ENCODE results near the gene CDH2. TPM values are rescaled to one million over a fixed set of nuclear protein-coding genes. Genes with fewer than 3 reads are reported as not detected.
A peak's percentile ranks its signal among the peaks of the same experiment; 100 is the strongest.

CDH2 gene
- total and polyA plus RNA-seq, 2 experiments from 2014 or later: 14.7 to 36.9 TPM

GRCh38 chr18:27964811-27965210, 212.1 kb downstream of the CDH2 start:
- TF ChIP-seq ZNF114 (CRISPR knock-in tag; IDR thresholded peaks at IDR 0.05) (no peak), ETS1 (IDR thresholded peaks at IDR 0.05) (peak; percentile 32; the same call in 1 of the 2 replicates), ZNF462 (CRISPR knock-in tag; IDR thresholded peaks at IDR 0.05) (0 out of 2 replicates have a peak, but pooled peaks have one; percentile 35)

GRCh38 chr18:27959101-27959500, 217.8 kb downstream of the CDH2 start:
- no peak overlapping the region for H3K4me3 ChIP-seq
- no peak overlapping the region for H2AFZ ChIP-seq
- H3F3A ChIP-seq (replicated peaks; ENCODE audit: low read depth): no peaks in the 10 kb centered on the region
- H3K4me1 ChIP-seq (ENCODE audit: insufficient read depth): 0 out of 2 replicates have a peak, but pooled peaks cover 3% of the 10 kb centered on the region
- DNase-seq (ENCODE audit: low spot score): no peak
- H3K79me2 ChIP-seq (replicated peaks; ENCODE audit: insufficient read depth): no peaks in the 10 kb centered on the region
- H4K20me1 ChIP-seq (replicated peaks; ENCODE audit: insufficient read depth): no peaks in the 10 kb centered on the region
- Mint-ChIP-seq H3K9me3 (no peaks in the 10 kb centered on the region), H3K27me3 (ENCODE audit: insufficient read depth, low read depth, poor library complexity) (no peaks in the 10 kb centered on the region), H3K4me1 (peaks cover under 1% of the 10 kb centered on the region; the same call in 2 of the 3 replicates), H3K4me3 (no peak overlapping the region), H3K27ac (no peak overlapping the region), H3K36me3 (ENCODE audit: low read depth) (no peaks in the 10 kb centered on the region)
- no peaks in the 10 kb centered on the region for H3K36me3 ChIP-seq (ENCODE audit: insufficient read depth)
- H3K9me2 ChIP-seq (ENCODE audit: insufficient read depth): no peaks in the 10 kb centered on the region; the same call in 1 of the 2 replicates
- no peak overlapping the region for H3K4me2 ChIP-seq
- H3K27me3 ChIP-seq (ENCODE audit: insufficient read depth): no peaks in the 10 kb centered on the region
- no peak for ATAC-seq
- no peak overlapping the region for H3K27ac ChIP-seq (ENCODE audit: low read depth)
- TF ChIP-seq ETS1 (IDR thresholded peaks at IDR 0.05): no peak
- no peak for TF ChIP-seq REST (IDR thresholded peaks at IDR 0.05; ENCODE audit: unreplicated experiment)

More at GRCh38 chr18:27964811-27965210, 212.1 kb downstream of the CDH2 start:
- no peaks in the 10 kb centered on the region for H3K27me3 Mint-ChIP-seq (ENCODE audit: insufficient read depth, low read depth, poor library complexity)
- H3K36me3 ChIP-seq (ENCODE audit: insufficient read depth): no peaks in the 10 kb centered on the region
- H3K4me3 ChIP-seq: no peak overlapping the region
- no peak overlapping the region for H3K27ac Mint-ChIP-seq
- H3K27ac ChIP-seq (ENCODE audit: low read depth): no peak overlapping the region; the same call in 1 of the 2 replicates
- H3F3A ChIP-seq (replicated peaks; ENCODE audit: low read depth): no peaks in the 10 kb centered on the region
- H4K20me1 ChIP-seq (replicated peaks; ENCODE audit: insufficient read depth): no peaks in the 10 kb centered on the region
- H3K4me2 ChIP-seq: no peak overlapping the region; the same call in 1 of the 2 replicates
- no peaks in the 10 kb centered on the region for H3K9me3 Mint-ChIP-seq
- peaks cover 13% of the 10 kb centered on the region for H3K4me1 Mint-ChIP-seq
- peaks cover 7% of the 10 kb centered on the region; the same call in 1 of the 2 replicates for H3K4me1 ChIP-seq (ENCODE audit: insufficient read depth)
- ATAC-seq: peak; percentile 88
- DNase-seq (ENCODE audit: low spot score): peak; percentile 82
- no peaks in the 10 kb centered on the region for H3K79me2 ChIP-seq (replicated peaks; ENCODE audit: insufficient read depth)
- no peak overlapping the region for H2AFZ ChIP-seq
- H3K4me3 Mint-ChIP-seq: no peak overlapping the region
- no peaks in the 10 kb centered on the region; the same call in 2 of the 3 replicates for H3K36me3 Mint-ChIP-seq (ENCODE audit: low read depth)
- no peaks in the 10 kb centered on the region; the same call in 1 of the 2 replicates for H3K9me2 ChIP-seq (ENCODE audit: insufficient read depth)
- H3K27me3 ChIP-seq (ENCODE audit: insufficient read depth): no peaks in the 10 kb centered on the region
